HFF-Myc (cell line): ENCODE data around the gene VPS54.

Experiments used
- DNase-seq: peaks from one replicate; pipeline ENCODE4 v3.0.0-alpha.2; 2011; ENCODE audit warnings: low read depth; ENCODE audit errors: extremely low read depth
- H3K4me3 ChIP-seq: replicated peaks from 2 replicates; pipeline ENCODE4 v1.5.1; 2011; ENCODE audit warnings: low read depth, mild to moderate bottlenecking, control low read depth, low read length
- TF ChIP-seq, protein P1 (sequence below): IDR thresholded peaks from 2 replicates; pipeline ENCODE4 v1.5.1; 2012; ENCODE audit warnings: mild to moderate bottlenecking, low read depth, low read length, control low read depth; ENCODE audit errors: missing control alignments

VPS54 gene

DNA sequence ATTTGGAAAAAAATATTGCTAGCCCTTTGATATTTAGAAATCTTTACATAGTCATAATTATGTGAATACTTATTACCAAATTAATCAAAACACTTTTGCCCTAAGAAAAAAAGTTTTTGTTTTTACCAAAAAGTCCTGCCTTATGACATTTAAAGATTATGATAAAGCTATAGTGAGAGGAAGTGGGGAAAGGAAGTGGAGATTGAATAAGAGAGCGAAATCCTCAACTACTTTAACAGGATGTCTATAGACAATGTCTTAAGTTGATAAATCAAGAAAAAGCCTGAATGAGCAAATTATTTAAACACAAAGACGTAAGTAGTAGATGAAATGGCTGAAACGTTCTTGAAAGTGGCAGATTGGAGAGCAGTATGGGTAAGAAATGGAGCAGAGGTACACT, 20.9 kb upstream of the VPS54 start:
- DNase-seq, result no peak
- no peak overlapping the region for H3K4me3 ChIP-seq
- TF ChIP-seq, protein P1, sequence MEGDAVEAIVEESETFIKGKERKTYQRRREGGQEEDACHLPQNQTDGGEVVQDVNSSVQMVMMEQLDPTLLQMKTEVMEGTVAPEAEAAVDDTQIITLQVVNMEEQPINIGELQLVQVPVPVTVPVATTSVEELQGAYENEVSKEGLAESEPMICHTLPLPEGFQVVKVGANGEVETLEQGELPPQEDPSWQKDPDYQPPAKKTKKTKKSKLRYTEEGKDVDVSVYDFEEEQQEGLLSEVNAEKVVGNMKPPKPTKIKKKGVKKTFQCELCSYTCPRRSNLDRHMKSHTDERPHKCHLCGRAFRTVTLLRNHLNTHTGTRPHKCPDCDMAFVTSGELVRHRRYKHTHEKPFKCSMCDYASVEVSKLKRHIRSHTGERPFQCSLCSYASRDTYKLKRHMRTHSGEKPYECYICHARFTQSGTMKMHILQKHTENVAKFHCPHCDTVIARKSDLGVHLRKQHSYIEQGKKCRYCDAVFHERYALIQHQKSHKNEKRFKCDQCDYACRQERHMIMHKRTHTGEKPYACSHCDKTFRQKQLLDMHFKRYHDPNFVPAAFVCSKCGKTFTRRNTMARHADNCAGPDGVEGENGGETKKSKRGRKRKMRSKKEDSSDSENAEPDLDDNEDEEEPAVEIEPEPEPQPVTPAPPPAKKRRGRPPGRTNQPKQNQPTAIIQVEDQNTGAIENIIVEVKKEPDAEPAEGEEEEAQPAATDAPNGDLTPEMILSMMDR, result no peak

DNA sequence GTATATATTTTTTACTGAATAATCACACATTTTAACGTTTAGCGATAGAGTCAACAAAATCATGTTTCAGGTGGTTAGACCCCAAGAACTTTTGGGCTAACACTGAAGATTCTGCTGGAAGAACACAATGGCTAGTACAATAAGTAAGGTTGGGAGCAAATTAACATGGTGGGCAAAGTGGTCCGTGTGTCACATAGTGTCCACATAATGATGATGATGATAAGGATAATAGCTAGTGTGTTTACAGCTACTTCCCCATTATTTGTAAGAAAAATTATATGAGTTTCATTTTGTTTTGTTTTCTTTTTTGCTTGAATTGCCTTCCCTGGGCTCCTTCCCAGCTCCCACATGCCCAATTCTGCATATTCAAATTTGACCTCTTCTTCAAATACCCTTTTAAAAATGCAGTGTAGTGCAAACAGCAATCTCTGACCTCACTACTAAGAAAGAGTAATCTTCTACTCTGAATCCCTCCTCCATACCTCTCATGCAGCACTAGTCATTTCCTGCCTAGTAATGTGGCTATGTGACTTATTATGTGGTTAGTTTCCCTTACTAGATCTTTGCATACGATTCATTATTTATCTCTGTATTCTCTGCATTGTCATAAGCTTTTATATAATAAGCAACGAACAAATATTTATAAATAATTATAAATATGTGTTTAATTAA, 16.9 kb upstream of the VPS54 start:
- TF ChIP-seq, protein P1, result no peak
- H3K4me3 ChIP-seq, result no peak overlapping the region
- DNase-seq, result no peak

DNA sequence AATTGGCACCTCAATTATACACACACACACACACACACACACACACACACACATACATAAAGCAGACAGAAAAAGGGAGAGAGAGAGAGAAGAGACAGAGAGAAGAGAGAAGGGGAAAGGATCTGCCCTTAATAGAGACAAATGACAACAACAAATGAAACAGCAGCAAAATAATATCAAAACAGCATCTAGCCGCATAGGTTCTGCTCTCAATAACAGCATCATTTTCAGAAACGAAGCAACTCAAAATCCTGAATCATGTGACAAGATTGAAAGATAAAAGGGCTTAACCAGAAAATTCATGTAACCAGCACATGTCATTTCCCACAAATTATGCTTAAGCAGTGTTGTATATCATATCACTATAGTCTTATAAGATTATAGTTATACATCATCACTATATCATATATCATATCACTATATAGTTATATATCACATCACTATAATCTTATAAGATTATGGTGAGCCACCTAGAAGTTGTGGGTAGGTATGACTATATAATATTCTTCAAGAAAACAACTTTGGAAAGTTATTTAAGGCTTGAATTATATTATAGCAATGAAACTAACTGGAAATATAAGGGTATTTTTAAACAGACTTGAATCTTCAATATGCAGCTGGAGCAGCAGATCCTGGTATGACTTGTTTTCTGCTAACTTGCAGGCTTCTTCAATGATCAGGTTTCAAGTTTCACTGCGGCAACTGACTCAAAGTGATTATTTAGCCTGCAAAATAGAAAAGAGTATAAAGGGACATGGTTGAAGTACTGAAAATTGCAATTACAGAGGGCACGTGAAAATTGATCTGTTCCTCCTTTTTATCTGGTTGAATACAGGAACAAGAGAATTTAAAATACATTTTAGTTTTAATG, 16.1 kb upstream of the VPS54 start:
- TF ChIP-seq, protein P1, result no peak
- no peak overlapping the region for H3K4me3 ChIP-seq
- DNase-seq, result no peak

DNA sequence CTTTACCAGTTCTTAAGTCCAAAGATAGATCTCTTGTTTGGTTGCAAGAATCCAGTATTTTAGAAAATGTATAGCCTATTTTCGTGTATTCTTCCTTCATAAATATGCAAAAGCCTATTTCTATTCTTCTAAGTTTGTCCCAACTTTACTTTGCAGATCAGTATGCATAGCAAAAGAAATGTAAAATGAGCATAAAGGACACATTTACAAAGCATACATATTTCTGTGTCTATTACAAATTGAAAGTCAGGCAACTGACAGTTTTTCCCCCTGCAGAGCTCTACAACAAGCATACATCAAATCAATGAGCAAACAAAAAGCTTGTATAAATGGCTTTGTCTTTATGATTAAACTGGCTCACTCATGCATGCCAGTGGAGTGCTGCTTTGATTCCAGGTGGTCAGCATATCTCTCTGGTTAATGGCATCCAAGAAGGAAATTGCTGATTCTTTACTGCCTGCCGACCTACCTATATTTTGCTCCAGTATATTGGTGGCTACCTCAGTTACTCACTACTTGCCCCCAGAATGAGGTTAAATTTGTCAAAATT, 10.0 kb upstream of the VPS54 start:
- TF ChIP-seq, protein P1, result no peak
- DNase-seq, result no peak

DNA sequence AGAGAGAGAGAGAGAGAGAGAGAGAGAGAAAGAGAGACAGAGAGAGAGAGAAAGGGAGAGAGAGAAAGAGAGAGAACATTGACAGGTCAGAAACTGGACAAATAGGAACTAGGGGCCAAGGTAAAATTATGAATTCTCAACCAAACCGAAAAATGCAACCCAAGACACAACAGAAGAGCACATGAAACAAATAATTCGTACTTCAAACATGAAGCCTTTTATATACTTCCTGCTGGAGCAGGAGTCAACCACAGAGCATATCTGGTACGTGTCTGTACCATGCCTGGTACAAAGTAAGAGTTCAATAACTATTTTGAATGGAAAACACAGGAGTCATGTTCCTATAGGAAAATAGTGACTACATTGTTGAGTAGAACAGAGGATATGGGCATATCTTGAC, 6.5 kb upstream of the VPS54 start:
- no peak for DNase-seq
- H3K4me3 ChIP-seq, result no peak overlapping the region
- TF ChIP-seq, protein P1, result no peak

More for the DNA sequence above, 10.0 kb upstream of the VPS54 start:
- no peak overlapping the region for H3K4me3 ChIP-seq

DNA sequence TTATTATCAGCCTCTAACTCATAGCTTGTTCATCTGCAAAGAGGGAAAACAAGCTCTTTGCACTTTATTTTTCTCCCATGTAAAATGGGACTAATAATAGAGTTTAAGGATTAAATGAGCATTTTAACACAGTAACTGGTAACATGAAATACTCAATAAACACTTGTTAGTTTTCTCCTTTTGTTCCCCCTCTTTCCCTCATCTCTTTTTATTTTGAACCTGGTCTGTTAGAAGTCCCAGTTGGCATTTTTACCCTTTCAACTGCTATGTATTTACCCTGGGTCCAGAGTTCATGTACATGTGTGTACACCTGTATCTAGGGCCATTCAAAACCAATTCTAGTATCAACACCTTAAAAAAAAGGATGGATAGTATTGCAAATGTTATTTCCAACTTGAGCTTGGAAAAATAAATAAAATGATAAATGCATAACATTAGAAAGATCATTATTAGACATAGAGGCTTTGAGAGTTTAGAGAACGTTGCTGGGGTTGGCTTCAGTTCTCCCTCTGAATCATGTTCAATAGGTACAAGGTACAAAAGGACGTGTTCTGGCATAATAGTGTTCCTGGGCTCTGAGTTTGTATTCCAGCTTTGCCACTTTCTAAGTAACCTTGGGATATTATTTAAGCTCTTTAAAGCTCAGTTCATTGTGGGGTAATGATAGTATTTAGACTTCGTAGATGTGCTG, 5.2 kb upstream of the VPS54 start:
- TF ChIP-seq, protein P1, result no peak
- H3K4me3 ChIP-seq, result no peak overlapping the region
- no peak for DNase-seq
